A549 (cell line): ENCODE measurements around the gene SCGB1C1.

Experiments used
- CHD4 ChIP-seq: fragments of 200-600 bp; sonication (generic); IDR thresholded peaks from 2 replicates; pipeline ENCODE4 v1.6.1; 2016; ENCODE audit warnings: antibody characterized with exemption, mild to moderate bottlenecking, borderline replicate concordance
- ZSCAN20 ChIP-seq: fragments of 250-450 bp; sonication (Bioruptor Pico); IDR thresholded peaks from 2 replicates; pipeline ENCODE4 v1.8.0; 2022; ENCODE audit warnings: mild to moderate bottlenecking, moderate library complexity

DNA sequence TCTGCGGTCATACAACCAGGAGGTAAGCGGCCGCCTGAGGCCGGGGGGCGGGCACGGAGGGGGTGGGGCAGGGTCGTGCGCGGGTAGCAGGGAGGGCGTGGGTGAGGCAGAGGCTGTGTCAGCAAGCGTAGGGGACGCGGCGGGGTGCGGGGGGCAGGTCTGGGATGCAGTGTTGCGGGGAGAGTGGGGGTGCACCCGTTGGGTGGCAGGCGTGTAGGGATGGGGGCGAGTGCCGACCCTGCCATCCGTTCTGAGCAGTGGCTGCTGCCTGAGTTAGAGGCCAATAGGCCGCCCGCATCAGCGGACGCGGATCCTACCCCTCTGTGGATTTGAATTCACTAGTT is 16.0 kb downstream of the SCGB1C1 start:
- TF ChIP-seq ZSCAN20 (no peak), CHD4 (no peak)
